Stomach smooth muscle (tissue), 2 donors: Measurements from ENCODE around the gene PARVA.

Source experiments
- H3K27ac ChIP-seq: one replicate; pipeline ENCODE4 v1.7.0; 2013; ENCODE audit warnings: mild to moderate bottlenecking, low read length, inconsistent platforms
- H3K27me3 ChIP-seq, 2 donors: one replicate each; pipeline ENCODE4 v1.7.0; 2013; ENCODE audit warnings: low read length in 2 of 2; ENCODE audit not compliant: insufficient read depth in 2 of 2, control insufficient read depth in 1 of 2
- H3K36me3 ChIP-seq, 2 donors: one replicate each; pipeline ENCODE4 v1.7.0; 2013; ENCODE audit warnings: low read length in 2 of 2; ENCODE audit not compliant: control insufficient read depth in 2 of 2, insufficient read depth in 2 of 2
- H3K4me1 ChIP-seq: one replicate; pipeline ENCODE4 v1.7.0; 2013; ENCODE audit warnings: low read length; ENCODE audit not compliant: control insufficient read depth, insufficient read depth
- H3K4me3 ChIP-seq, 2 donors: one replicate each; pipeline ENCODE4 v1.7.0; 2013; ENCODE audit warnings: low read length in 2 of 2
- H3K9ac ChIP-seq, 2 donors: one replicate each; pipeline ENCODE4 v1.7.0; 2013; ENCODE audit warnings: low read length in 2 of 2, mild to moderate bottlenecking in 1 of 2
- H3K9me3 ChIP-seq, 2 donors: one replicate each; pipeline ENCODE4 v1.7.0; 2013; ENCODE audit warnings: low read length in 2 of 2; ENCODE audit not compliant: control insufficient read depth in 2 of 2
- donor health status: healthy.
- donor health status: Pancreatic carcinoma.

PARVA gene

GRCh38 chr11:12529041-12529440, 151.7 kb downstream of the PARVA start:
- H3K9me3 ChIP-seq = no peaks in the 10 kb centered on the region
- peaks cover 8% of the 10 kb centered on the region for H3K4me1 ChIP-seq
- H3K4me3 ChIP-seq = no peak overlapping the region
- H3K27me3 ChIP-seq = no peaks in the 10 kb centered on the region
- no peak overlapping the region for H3K27ac ChIP-seq
- no peak overlapping the region for H3K9ac ChIP-seq
- peaks cover 44 to 49% of the 10 kb centered on the region in 2 donors for H3K36me3 ChIP-seq

- Histone ChIP-seq H3K27me3 (no peaks in the 10 kb centered on the region), H3K4me1 (peaks cover 8% of the 10 kb centered on the region), H3K36me3 (peaks cover 41 to 44% of the 10 kb centered on the region in 2 donors), H3K4me3 (no peak overlapping the region), H3K9me3 (no peaks in the 10 kb centered on the region), H3K9ac (no peak overlapping the region), H3K27ac (no peak overlapping the region)
Observed at GRCh38 chr11:12529793-12530192, 152.4 kb downstream of the PARVA start.

- Histone ChIP-seq H3K4me3 (no peak overlapping the region), H3K27ac (no peak overlapping the region), H3K27me3 (no peaks in the 10 kb centered on the region), H3K4me1 (peaks cover 4% of the 10 kb centered on the region), H3K36me3 (peaks cover 37 to 42% of the 10 kb centered on the region in 2 donors), H3K9ac (no peak overlapping the region), H3K9me3 (no peaks in the 10 kb centered on the region)
Observed at GRCh38 chr11:12531020-12531419, 153.6 kb downstream of the PARVA start.

- Histone ChIP-seq H3K27me3 (no peaks in the 10 kb centered on the region), H3K9me3 (no peaks in the 10 kb centered on the region)
Observed at GRCh38 chr11:12531681-12532080, 154.3 kb downstream of the PARVA start.

GRCh38 chr11:12532580-12532979, 155.2 kb downstream of the PARVA start:
- Histone ChIP-seq H3K9me3 (no peaks in the 10 kb centered on the region), H3K27ac (no peak overlapping the region), H3K4me3 (no peak overlapping the region), H3K27me3 (no peaks in the 10 kb centered on the region), H3K9ac (no peak overlapping the region), H3K4me1 (peaks cover 6% of the 10 kb centered on the region), H3K36me3 (peaks cover 31 to 34% of the 10 kb centered on the region in 2 donors)

More at GRCh38 chr11:12531681-12532080, 154.3 kb downstream of the PARVA start:
- peaks cover 4% of the 10 kb centered on the region for H3K4me1 ChIP-seq
- H3K4me3 ChIP-seq = no peak overlapping the region
- peaks cover 37 to 42% of the 10 kb centered on the region in 2 donors for H3K36me3 ChIP-seq
- H3K9ac ChIP-seq = no peak overlapping the region
- H3K27ac ChIP-seq = peak overlapping the region; percentile 1

- peaks cover 23% of the 10 kb centered on the region for H3K4me1 ChIP-seq
- peaks cover 14 to 17% of the 10 kb centered on the region in 2 donors for H3K36me3 ChIP-seq
- H3K9me3 ChIP-seq = no peaks in the 10 kb centered on the region
- H3K27me3 ChIP-seq = no peaks in the 10 kb centered on the region
- peak overlapping the region; percentile 11 for H3K27ac ChIP-seq
- no peak overlapping the region for H3K9ac ChIP-seq
- H3K4me3 ChIP-seq = no peak overlapping the region
Observed at GRCh38 chr11:12534549-12534948, 157.2 kb downstream of the PARVA start.

- H3K9me3 ChIP-seq = no peaks in the 10 kb centered on the region
- H3K27me3 ChIP-seq = no peaks in the 10 kb centered on the region
- no peak overlapping the region for H3K4me3 ChIP-seq
- H3K36me3 ChIP-seq = peaks cover 14 to 17% of the 10 kb centered on the region in 2 donors
- H3K27ac ChIP-seq = peak overlapping the region; percentile 11
- peaks cover 31% of the 10 kb centered on the region for H3K4me1 ChIP-seq
- H3K9ac ChIP-seq = no peak overlapping the region
Observed at GRCh38 chr11:12535321-12535720, 157.9 kb downstream of the PARVA start.

- H3K27me3 ChIP-seq = no peaks in the 10 kb centered on the region
Observed at GRCh38 chr11:12536566-12536965, 159.2 kb downstream of the PARVA start.

GRCh38 chr11:12537778-12538401, 160.5 kb downstream of the PARVA start:
- Histone ChIP-seq H3K9me3 (no peaks in the 10 kb centered on the region), H3K4me1 (peaks cover 45% of the 10 kb centered on the region), H3K27me3 (no peaks in the 10 kb centered on the region), H3K4me3 (peak overlapping the region in 1 of 2 donors; percentile 8), H3K9ac (peak overlapping the region in 1 of 2 donors; percentile 7), H3K27ac (peak overlapping the region; percentile 85), H3K36me3 (peaks cover 0 to 3% of the 10 kb centered on the region in 2 donors)

More at GRCh38 chr11:12536566-12536965, 159.2 kb downstream of the PARVA start:
- Histone ChIP-seq H3K4me3 (no peak overlapping the region), H3K9me3 (no peaks in the 10 kb centered on the region), H3K9ac (no peak overlapping the region), H3K36me3 (peaks cover 4 to 11% of the 10 kb centered on the region in 2 donors), H3K4me1 (peaks cover 44% of the 10 kb centered on the region), H3K27ac (no peak overlapping the region)

GRCh38 chr11:12538889-12539421, 161.6 kb downstream of the PARVA start:
- Histone ChIP-seq H3K9ac (peak overlapping the region; percentile 51 to 61), H3K4me3 (no peak overlapping the region), H3K4me1 (peaks cover 48% of the 10 kb centered on the region), H3K9me3 (no peaks in the 10 kb centered on the region), H3K36me3 (no peaks in the 10 kb centered on the region), H3K27me3 (no peaks in the 10 kb centered on the region), H3K27ac (peak overlapping the region; percentile 85)

- Histone ChIP-seq H3K4me3 (no peak overlapping the region), H3K36me3 (no peaks in the 10 kb centered on the region), H3K4me1 (peaks cover 50% of the 10 kb centered on the region), H3K27ac (peak overlapping the region; percentile 85), H3K9me3 (no peaks in the 10 kb centered on the region), H3K27me3 (no peaks in the 10 kb centered on the region), H3K9ac (peak overlapping the region; percentile 51 to 61)
Observed at GRCh38 chr11:12539572-12539971, 162.2 kb downstream of the PARVA start.
